Putamen (tissue), 1 donor: ENCODE data around the gene AZIN2.
A peak's percentile ranks its signal among the peaks of the same experiment; 100 is the strongest.
"Not testable (repeated sequence)": the region's sequence is repeated elsewhere in the genome, so short reads cannot be mapped to it uniquely, and the experiment has no call there.

Experiments
- DNase-seq: peaks from one replicate; pipeline ENCODE4 v3.0.0-alpha.2; 2016; ENCODE audit warnings: low spot score

The AZIN2 gene

DNA sequence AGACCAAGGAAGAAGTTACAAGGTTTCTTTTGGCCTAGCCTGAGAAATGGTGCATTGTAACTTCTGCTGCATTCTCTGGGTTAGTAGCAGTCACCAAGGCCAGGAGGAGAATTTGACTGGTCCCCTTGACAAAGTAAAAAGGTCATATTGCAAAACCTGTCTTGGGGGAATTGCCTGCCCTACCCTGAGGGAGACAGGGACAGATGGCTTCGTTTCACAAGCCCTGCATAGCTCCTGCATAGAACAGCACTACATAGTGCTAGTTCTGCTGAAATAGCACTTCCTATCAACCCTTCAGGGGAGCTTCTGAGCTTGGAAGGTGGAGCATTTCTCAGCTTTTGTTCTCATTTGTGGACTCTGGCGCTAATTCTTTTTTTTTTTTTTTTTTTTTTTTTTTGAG is 23.9 kb upstream of the AZIN2 start:
- no peak for DNase-seq

DNA sequence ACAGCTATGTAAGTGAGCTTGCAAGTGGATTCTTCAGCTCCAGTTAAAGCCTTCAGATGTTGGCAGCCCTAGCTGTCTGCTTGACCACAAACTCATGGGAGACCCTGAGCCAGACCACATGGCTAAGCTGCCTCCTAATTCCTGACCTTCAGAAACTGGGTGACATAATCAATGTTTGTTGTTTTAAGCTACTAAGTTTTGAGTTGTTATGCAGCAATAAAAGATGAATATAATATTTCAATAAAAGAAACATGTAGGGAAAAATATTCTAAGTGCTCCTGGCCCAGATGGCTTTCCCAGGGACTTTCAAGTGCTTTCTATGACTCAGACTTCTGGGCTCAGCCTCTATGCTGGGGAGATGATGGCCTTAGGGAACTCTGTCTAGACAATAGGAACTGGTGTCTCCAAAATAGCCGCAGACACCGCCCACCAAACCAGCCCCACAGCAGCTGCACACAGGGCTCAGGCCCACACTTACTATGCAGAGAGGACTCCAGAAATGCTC is 20.3 kb upstream of the AZIN2 start:
- peak; percentile 69 for DNase-seq

DNA sequence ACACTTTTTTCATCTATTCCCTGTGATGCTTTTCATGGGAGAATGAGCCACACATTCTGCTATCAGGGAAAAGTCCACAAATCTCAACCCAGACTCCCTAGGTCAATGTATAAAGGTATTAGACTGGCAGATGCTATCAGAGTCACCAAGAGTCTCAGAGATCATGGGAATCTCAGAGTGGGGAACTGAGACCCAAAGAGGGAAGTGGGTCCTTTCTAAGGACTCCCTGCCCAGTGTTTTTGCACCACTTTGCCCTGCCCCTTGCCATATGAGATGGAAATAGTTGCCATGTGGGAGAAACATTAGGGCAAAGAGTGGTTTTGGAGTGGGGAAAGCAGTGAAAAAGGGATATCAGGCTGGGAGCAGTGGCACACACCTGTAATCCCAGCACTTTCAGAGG is 19.1 kb upstream of the AZIN2 start:
- DNase-seq = no peak

DNA sequence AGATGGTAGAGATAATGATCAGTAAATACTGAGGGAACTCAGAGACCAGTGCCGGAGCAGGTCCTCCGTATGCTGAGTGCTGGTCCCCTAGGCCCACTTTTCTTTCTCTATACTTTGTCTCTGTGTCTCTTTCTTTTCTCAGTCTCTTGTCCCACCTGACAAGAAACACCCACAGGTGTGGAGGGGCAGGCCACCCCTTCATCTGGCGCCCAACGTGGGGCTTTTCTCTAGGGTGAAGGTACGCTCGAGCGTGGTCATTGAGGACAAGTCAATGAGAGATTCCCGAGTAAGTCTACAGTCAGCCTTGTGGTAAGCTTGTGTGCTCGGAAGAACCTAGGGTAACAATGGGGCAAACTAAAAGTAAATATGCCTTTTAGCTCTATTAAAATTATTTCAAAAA is 16.7 kb upstream of the AZIN2 start:
- DNase-seq = not testable (repeated sequence)

DNA sequence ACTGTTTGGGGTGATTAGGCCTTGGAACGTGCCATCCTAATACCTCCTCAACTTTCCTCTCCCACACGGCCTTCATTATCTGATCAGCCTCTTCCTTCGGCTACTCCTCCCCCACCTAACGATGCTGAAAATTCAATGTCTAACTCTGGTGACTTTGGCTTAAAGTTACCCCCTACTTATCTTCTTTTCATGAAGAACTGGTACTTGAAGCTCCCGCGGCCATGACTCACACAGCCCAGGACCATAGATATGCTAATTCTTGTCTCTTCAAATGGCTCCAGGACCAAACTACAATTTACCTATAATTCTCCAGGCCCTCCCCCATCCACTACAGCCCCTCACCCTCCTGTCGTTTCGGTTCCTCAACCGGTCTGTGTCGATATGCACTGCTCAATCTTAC is 15.7 kb upstream of the AZIN2 start:
- DNase-seq = no peak

DNA sequence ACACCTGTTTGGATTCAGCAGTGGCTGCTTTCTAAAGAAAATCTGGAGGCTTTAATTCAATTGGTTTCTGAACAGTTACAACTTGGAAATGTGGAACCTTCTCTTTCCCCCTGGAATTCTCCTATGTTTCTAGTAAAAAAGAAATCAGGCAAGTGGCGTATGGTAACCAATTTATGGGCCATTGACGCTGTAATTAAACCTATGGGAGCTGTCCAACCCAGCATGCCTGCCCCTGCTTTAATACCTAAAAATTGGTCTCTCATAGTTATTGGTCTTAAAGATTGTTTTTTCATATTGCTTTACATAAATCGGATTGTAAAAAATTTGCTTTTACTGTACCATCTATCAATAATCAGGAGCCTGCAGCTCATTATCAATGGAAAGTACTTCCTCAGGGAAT is 14.5 kb upstream of the AZIN2 start:
- not testable (repeated sequence) for DNase-seq

DNA sequence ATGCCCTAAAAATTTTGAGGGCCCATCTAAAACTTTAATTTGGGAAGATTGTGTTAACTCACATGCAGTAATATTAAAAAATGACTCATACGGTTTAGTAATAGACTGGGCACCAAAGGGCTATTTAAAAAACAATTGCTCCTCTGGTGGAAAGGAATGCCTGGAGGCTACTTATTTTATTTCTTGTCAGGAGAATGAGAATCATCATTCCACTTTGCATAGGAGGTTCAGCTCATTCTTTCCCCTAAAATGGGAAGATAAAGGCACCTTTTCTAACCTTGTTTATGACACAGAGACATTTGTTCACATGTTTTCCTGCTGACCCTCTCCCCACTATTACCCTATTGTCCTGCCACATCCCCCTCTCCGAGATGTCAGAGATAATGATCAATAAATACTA is 12.8 kb upstream of the AZIN2 start:
- not testable (repeated sequence) for DNase-seq

DNA sequence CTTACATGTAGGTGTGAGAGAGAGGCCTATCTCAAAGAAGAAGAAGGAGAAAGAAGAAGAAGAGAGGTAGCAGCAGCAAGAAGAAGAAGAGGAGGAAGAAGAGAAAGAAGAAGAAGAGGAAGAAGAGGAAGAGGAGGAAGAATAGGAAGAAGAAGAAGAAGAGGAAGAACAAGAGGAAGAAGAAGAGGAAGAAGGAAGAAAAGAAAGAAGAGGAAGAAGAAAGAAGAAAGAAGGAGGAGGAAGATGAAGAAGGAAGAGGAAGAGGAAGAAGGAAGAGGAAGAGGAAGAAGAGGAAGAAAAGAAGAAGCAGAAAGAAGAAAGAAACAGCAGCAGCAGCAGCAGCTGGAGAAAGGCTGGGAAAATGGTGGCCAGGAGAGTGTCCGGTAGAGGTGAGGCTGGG is 10.3 kb upstream of the AZIN2 start:
- DNase-seq = no peak

DNA sequence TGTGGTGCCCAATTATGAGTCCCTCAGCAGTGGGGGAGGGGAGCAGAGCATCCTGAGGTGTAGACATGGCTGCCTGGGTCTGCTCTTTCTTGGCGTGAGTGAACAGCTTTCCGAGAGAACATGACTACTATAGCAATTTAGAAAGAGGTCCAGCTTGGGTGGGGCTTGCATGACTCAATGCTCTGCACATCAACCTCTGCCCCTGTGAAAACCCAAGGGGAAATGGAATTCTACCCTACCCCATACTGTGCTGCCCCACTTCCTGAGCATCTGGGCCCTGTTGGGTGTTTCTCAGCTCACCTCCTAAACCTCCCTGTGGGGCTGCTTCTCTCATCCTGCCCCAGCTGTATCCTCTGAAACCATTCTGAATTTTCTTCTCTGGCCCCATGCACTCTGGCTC is 8.2 kb upstream of the AZIN2 start:
- DNase-seq = no peak

DNA sequence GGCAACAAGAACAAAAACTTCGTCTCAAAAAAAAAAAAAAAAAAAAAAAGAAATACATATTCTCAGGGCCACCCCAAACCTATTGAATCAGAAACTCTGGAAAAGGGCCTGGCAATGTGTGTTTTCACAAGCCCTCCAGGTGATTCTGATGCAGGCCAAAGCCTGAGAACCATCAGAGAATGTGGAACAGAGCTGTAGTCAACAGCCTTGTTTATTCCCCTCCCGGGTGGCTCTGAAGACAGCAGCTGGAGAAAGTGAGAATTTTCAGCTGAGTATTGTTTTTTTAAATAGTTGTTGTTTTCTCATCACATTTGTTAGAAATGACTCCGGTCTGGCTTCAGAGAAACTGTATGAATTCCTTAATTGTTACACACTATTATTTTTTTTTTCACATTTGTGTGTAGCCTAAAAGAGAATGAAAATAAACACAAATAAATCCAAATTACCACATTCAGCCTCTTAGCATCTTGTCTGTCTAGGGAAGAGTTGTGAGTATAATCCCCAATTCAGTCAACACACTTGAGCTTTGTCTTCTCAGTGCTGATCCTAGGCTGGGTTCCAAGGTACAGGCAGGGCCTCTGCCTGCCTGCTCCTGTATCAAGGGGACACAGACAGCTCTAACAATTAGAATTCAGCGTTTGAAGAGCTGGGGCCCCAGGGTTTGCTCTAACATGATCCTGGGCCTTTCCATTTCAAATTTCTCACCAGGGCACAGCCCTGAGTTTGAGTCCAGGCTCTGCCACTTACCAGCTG is 6.6 kb upstream of the AZIN2 start:
- peak; percentile 93 for DNase-seq

DNA sequence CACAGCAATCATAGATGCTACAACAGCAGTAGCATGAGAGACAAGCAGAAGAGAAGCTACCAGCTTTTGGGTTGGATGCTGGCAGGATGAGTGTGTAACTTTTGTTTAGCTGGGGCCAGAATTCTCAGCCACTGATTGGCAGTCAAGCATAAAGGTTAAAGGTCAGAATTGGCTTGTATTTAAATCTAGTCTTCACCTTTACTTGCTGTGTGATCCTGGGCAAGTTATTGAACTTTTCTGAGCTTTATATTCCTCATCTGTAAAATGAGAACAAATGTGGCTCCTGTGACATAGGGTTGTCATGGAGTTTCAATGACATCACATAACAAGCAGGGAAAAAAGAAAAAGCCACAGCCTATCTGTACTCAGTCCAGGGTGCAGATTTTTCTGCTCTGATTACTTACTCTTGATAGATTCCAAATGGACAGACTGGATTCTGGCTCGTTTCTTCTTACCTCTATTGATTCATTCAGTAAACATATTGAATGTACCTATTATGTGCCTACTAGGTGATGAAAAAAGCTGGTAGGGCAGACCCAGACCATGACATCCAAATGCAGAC is 2.8 kb upstream of the AZIN2 start:
- no peak for DNase-seq

DNA sequence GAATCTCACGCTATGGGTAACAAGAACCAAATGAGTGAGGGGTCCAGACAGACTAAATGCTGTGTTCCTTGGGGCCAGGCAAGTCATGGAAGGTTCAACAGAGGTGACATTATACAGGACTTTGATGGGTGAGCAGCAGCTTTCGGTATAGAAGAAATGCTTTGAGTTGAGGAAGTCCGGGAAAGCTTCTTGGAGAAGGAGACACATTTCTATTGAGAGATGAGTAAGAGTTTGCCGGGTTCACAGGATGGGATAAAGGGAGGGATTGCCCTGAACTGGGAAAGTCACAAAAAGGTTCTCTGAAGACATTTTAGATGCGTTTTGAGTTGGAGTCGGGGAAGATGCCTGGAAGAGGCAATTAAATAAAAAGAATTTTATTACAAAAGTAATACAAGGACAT is 580 bp upstream of the AZIN2 start:
- no peak for DNase-seq

DNA sequence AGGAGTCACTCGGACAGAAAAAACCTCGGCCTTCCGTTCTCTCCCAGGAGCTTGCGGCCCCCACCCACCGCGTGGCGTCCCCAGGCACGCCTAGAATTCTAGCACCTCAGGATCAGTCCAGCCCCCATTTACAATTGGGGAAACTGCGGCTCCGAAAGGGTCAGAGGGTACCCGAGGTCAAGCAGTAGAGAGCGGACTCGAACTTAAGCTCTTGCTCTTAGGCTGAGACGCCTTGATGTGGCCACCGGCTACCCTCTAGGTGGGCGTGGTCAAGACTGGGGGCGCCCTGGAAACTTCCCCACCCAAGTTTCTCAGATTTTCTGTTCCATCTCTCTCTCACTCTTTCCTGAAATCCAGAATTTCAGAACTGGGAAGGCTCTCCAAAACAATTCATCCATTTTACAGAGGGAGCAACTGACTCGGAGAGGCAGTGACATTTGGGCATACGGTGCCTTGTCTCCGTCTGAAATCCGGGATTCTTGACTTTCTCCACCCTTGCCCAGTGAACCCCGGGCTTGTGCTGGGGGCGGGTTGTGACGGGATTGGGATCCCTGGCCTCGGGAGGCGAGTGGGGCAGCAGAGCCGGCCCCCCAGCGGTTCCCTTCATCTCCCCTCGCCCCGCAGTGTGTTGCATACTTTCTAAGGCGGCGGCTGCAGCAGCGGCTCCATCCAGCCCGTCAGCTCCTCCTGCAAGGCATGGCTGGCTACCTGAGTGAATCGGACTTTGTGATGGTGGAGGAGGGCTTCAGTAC is 777 bp downstream of the AZIN2 start:
- no peak for DNase-seq

DNA sequence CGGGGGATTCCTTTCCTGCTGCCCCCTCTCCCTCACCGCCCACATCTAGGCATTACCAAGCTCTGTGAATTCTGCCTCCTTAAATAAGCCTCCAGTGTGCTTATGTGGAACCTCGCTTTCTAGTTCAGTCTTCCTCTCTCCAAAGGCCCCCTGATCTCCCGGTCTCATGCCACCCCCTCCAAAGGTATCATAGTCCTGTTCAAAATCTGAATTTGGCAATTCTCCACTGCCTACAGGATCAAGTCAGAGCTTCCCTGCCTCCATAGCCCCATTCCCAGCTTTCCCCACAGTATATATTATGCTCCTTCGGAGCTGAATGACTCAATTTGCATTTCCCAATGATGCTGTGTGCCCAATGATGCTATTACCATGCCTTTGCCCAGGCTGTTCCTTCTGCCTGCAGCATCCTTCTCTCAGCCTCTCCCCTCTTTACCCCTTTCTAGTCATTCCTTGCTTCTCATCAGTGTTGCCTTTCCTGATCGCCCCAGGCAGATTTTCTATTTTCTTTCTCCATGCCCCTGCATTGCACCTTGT is 1.7 kb downstream of the AZIN2 start:
- peak; percentile 52 for DNase-seq

DNA sequence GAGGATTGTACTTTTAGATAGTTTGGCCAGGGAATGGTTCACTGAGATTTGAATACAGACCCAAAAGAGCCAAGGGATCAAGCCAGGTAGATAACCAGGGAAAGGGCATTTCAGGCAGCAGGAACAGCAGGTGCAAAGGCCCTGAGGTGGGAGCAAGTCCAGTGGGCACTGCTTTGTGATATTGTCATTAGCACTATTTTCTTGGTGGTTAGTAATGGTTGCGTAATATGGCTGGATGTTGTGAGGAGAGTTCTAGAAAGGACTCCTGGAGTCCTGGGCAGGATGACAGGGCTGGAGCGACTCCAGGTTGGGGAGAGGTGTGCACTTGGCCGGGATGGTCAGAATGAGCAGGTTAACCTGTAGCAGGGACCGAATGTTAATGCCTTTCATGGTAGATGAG is 4.4 kb downstream of the AZIN2 start:
- no peak for DNase-seq

DNA sequence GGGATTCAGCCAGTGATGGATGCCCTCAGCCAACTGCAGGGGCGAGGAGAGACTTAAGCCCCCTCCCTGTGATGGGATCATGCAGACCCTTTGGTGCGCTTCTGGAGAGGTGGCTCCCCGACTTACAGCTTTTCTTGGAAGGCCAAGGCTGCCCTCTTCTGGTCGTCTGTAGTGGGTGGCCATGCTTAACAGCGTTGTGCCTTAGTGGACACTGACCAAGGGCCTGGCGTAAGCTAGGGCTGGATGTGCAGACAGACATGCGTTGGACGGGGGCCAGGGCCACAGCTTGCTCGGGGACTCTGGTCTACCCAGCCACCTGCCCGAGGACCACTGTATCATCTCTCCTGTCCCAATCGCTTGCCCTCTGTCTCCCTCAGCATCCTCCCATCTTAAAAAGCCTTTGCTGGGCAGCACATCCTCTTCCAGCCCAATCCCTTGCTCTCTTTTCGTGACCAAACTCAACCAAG is 5.5 kb downstream of the AZIN2 start:
- peak; percentile 82 for DNase-seq

DNA sequence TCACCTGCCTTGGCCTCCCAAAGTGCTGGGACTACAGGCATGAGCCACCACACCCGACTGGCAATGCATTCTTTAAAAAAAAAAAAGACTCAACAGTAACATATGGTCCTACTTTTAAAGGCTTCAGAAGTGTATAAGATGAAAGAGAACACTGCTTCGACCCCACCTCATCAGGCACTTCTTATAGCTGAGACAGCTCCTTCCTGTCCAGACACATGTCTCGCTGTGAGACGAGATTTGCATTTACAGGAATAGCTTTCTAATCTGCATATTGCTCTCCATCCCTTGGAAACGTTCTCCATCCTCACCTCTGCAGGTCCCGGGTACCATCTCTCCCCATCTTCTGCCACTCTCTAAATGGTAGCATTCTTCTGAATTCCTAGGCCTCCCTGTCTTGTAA is 6.7 kb downstream of the AZIN2 start:
- DNase-seq = no peak

DNA sequence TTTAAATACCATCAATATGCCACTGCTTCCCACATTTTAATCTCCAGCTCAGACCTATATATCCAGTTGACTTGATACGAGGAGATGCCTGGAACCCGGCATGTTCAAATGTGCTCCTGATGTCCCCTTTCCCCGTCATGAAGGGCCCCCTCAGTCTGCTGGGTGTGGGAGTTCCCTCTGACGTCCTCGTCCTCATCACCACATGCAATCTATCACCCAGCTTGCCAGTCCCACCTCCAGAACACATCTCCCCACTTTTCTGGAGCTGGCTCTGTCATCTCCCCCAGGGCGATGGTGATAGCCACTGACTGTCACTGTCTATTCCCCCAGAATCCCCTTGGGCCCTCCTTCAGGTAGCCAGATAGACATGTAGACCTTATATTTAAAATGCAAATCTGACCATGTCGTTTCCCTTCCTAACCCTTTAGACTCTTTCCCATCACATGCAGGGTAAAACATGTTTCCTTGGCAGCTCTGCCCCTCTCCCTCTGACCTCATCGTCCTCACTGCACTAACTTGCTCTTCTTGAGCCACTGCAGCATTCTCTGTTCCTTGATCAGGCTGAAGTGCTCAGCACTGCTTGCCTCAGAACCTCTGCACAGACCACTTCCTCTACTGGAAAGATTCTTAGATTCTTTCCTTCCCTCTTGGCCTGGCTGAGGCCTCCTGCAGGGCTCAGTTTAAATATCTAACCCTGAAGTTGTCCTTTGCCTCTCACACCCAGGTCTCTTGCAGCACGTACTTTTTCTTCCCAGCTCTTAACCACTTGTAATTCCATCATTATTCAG is 7.4 kb downstream of the AZIN2 start:
- DNase-seq = no peak

DNA sequence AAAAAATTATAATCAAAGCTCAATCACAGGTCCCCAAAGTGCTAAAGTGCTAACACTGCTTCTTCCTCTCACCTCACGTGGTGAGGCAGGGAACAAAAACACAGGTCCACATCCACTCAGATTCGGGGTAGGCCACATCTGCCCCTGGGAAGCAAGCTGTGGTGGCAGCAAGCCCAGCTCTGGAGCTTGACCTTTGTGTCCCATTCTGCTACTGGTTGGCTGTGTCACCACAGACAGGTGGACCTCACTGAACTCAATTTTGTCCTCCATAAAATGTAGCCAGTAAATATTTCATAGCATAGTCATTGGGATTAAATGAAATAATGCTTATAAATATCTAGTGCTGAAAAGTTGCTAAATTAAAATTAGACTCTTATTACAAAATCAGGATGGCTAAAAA is 8.5 kb downstream of the AZIN2 start:
- no peak for DNase-seq

DNA sequence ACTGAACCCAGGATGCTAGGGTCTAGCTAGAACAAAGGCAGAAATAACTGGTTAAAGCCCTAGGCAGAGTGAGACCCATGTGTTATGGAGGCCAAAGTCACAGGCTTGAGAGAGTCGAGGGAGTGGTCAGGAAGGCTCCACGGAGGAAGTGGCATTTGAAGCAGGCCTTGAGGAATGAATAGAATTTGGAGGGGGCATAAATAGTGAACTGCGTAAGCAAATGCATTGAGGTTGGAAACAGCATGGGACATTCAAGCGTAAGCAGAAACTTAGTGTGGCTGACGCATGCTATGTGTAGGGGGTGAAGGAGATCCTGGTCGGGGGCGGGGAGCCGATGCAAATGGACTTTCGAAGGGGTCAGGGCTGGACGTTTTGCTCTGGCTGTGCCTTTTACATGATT is 11.5 kb downstream of the AZIN2 start:
- no peak for DNase-seq

DNA sequence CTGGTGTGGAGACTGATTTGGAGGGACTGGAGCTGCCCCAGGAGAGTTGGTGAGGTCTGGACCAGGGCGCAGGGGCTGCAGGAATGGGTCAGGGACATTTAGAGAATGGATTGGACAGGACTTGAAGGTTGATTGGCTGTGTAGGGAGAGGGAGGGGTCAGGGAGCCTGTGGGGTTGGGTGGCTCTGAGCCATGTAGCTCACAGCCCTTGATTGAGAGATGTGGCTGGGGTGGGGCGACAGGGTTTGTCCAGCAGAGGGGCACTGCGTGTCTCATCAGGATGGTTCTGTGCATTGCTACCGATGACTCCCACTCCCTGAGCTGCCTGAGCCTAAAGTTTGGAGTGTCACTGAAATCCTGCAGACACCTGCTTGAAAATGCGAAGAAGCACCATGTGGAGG is 12.1 kb downstream of the AZIN2 start:
- no peak for DNase-seq

DNA sequence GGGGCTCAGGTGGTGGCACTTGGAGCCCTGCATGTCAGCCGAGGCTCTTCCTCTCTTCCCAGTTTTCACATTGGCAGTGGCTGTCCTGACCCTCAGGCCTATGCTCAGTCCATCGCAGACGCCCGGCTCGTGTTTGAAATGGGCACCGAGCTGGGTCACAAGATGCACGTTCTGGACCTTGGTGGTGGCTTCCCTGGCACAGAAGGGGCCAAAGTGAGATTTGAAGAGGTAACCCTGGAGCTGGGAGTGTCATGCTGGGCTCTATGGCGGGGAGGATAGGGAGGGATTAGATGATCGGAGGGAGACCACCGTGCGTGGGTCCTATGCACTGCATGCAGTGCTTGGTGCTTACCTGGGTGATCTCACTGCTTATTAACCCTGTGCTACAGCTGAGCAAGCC is 13.5 kb downstream of the AZIN2 start:
- no peak for DNase-seq
